AG04450 (cell line): ENCODE measurements around the gene HLTF. TPM values are rescaled to one million over a fixed set of nuclear protein-coding genes. Genes with fewer than 3 reads are reported as not detected.

Experiments
- CTCF ChIA-PET: fragments of 300-600, 350-600 bp; formaldehyde crosslinking; extraction: SDS; loops from one replicate; lab custom pipeline; 2022; ENCODE audit warnings: antibody characterized with exemption, inconsistent platforms; lab: Charles Lee
- POLR2A ChIA-PET: fragments of 350-600 bp; formaldehyde crosslinking; extraction: SDS; loops from one replicate; lab custom pipeline; 2021; ENCODE audit warnings: antibody characterized with exemption, inconsistent platforms; lab: Yijun Ruan, JAX
- DNase-seq: peaks from one replicate; pipeline ENCODE4 v3.0.0-alpha.2; 2011; ENCODE audit warnings: low read depth, low spot score
- H3K27ac ChIP-seq: one replicate; pipeline ENCODE4 v1.5.1; 2012; ENCODE audit warnings: low read depth, low read length, control low read depth
- H3K27me3 ChIP-seq: one replicate; pipeline ENCODE4 v1.6.0; 2012; ENCODE audit warnings: low read length; ENCODE audit not compliant: control insufficient read depth, insufficient read depth
- H3K4me3 ChIP-seq: 2 replicates; pipeline ENCODE4 v1.5.1; 2011; ENCODE audit warnings: mild to moderate bottlenecking, low read depth, low read length, control low read depth
- H3K9me3 ChIP-seq: 2 replicates; pipeline ENCODE4 v1.5.1; 2012; ENCODE audit warnings: low read length; ENCODE audit not compliant: control insufficient read depth, insufficient read depth
- polyA plus RNA-seq: library from polyadenylated mRNA; depleted of rRNA; stranded (reverse); fragments of >200 nt; gene quantifications from 2 replicates; pipeline ENCODE4 v1.2.3, GENCODE V29; 2011
- TF ChIP-seq, protein P1 (sequence below): IDR thresholded peaks from 2 replicates; pipeline ENCODE4 v1.5.1; 2011; ENCODE audit warnings: low read depth, low read length, control low read depth, inconsistent platforms

The HLTF gene
- polyA plus RNA-seq, 1 experiment = 30.5 TPM

DNA sequence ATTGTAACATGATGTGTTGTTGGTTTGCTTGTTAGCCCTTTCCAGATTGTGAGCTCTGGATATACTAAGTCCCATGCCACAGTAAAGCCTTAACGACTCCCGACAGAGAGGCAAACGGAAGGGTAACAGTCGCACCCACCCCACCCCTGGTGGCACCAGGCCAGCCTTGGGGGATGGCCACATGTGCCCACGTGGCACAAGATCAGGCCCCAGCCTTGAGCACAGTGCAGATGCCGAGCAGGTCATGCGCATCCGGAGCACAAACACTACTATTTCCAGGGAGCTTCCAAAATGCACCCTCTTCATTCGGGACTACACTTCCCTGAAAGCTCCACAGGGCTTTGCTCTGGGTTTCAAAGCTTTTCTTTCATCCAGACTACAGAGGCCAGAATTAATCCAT is 32.4 kb upstream of the HLTF start:
- POLR2A ChIA-PET = no interaction called here
- no peak overlapping the region for H3K27ac ChIP-seq
- no peak overlapping the region for H3K4me3 ChIP-seq
- H3K9me3 ChIP-seq = no peaks in the 10 kb centered on the region
- H3K27me3 ChIP-seq = no peaks in the 10 kb centered on the region
- CTCF ChIA-PET = interaction anchor here (0.5 to 6.4 kb wide), 7 partner anchors 38 to 386 kb away, joined by 3 to 153 read pairs (median 27); no protein-coding TSS in a partner anchor
- TF ChIP-seq, protein P1, sequence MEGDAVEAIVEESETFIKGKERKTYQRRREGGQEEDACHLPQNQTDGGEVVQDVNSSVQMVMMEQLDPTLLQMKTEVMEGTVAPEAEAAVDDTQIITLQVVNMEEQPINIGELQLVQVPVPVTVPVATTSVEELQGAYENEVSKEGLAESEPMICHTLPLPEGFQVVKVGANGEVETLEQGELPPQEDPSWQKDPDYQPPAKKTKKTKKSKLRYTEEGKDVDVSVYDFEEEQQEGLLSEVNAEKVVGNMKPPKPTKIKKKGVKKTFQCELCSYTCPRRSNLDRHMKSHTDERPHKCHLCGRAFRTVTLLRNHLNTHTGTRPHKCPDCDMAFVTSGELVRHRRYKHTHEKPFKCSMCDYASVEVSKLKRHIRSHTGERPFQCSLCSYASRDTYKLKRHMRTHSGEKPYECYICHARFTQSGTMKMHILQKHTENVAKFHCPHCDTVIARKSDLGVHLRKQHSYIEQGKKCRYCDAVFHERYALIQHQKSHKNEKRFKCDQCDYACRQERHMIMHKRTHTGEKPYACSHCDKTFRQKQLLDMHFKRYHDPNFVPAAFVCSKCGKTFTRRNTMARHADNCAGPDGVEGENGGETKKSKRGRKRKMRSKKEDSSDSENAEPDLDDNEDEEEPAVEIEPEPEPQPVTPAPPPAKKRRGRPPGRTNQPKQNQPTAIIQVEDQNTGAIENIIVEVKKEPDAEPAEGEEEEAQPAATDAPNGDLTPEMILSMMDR = no peak
- no peak for DNase-seq

DNA sequence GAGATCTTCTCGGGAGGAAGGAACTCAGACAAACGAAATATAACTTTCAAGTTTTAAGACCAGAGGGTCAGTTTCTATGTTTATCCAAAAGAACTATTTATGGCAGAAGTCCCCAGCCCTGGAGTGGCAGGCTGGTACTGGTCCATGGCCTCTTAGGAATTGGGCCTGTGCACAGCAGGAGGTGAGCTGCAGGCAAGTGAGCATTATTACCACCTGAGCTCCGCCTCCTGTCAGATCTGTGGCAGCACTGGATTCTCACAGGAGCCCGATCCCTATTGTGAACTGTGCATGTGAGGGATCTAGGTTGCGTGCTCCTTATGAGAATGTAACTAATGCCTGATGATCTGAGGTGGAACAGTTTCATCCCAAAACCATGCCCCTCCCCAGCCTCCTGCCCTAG is 28.8 kb upstream of the HLTF start:
- DNase-seq = no peak
- Histone ChIP-seq H3K27ac (no peak overlapping the region), H3K9me3 (no peaks in the 10 kb centered on the region; the same call in 1 of the 2 replicates), H3K27me3 (no peaks in the 10 kb centered on the region), H3K4me3 (no peak overlapping the region)
- CTCF ChIA-PET = interaction anchor here (0.7 kb wide), 1 partner anchor 160 kb away, joined by 3 read pairs; no protein-coding TSS in a partner anchor
- POLR2A ChIA-PET = no interaction called here
- TF ChIP-seq, protein P1 = no peak

DNA sequence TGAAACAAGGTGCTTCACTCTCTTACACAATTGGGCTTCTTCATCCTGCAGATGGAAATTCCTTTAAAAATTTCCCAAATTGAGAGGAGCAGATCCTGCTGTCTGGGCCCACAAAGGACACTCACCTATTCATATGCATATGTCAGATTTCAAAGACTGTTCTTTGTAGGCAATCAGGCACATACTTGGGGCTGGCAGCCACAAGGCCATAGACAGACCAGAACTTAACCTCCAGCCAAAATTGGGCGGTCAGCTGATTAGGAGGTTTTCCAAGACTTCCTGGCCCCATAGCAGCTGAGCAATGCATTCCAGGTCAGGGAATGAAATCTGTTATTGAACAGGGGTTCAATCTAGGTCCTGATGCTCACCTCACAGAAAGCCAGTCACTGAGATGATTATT is 28.1 kb upstream of the HLTF start:
- DNase-seq = no peak
- peaks cover 2% of the 10 kb centered on the region for H3K9me3 ChIP-seq
- no peak overlapping the region for H3K27ac ChIP-seq
- H3K4me3 ChIP-seq = no peak overlapping the region
- TF ChIP-seq, protein P1 = no peak
- POLR2A ChIA-PET = no interaction called here
- H3K27me3 ChIP-seq = no peaks in the 10 kb centered on the region
- CTCF ChIA-PET = interaction anchor here (0.7 kb wide), 1 partner anchor 159 kb away, joined by 3 read pairs; no protein-coding TSS in a partner anchor

DNA sequence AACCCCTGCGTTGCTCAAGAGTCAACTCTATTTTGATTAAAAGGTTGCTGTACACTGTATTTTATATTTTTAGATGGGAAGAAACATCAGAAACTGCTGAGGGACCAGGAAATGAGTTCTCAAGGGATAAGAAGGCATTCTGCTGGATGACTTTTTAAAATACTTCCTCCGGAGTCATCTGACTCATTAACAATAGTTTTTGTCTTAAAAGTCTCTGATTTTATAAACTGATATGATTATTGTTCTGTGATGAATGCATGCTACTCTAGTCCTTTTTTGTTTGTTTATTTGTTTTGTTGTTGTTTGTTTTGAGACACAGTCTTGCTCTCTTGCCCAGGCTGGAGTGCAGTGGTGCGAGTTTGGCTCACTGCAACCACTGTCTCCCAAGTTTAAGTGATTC is 18.2 kb upstream of the HLTF start:
- Histone ChIP-seq H3K27ac (no peak overlapping the region), H3K4me3 (no peak overlapping the region), H3K27me3 (no peaks in the 10 kb centered on the region), H3K9me3 (peaks cover 5% of the 10 kb centered on the region; the same call in 1 of the 2 replicates)
- TF ChIP-seq, protein P1 = no peak
- POLR2A ChIA-PET = no interaction called here
- DNase-seq = no peak
- CTCF ChIA-PET = no interaction called here

DNA sequence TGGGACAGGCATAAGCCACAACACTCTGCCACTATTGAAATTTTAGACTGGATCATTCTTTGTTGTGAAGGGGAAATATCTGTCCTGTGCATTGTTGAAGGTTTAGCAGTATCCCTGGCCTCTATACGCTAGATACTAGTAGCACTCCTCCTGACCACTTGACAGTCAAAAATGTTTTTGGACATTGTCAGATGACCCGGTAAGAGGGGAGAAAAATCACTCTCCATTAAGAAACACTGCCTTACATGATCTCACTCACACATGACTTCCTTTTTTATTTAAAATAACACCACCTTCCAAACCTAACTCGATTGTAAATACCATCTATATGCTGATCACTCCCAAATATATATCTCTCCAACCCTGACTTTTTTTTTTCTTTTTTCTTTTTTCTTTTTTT is 15.3 kb upstream of the HLTF start:
- DNase-seq = no peak
- Histone ChIP-seq H3K27ac (no peak overlapping the region), H3K4me3 (no peak overlapping the region), H3K27me3 (no peaks in the 10 kb centered on the region), H3K9me3 (no peaks in the 10 kb centered on the region; the same call in 1 of the 2 replicates)
- CTCF ChIA-PET = interaction anchor here (0.6 to 0.7 kb wide), 2 partner anchors 146 to 616 kb away, joined by 3 to 4 read pairs; no protein-coding TSS in a partner anchor
- TF ChIP-seq, protein P1 = no peak
- POLR2A ChIA-PET = no interaction called here
